K562 (cell line): ENCODE data around the gene RPF1. TPM values are rescaled to one million over a fixed set of nuclear protein-coding genes. Genes with fewer than 3 reads are reported as not detected.

Source experiments
- ATAC-seq: fragments of 200-7000 bp; cut with Tn5 transposase; 3 replicates; pipeline ENCODE4 v1.9.1; 2020; ENCODE audit warnings: moderate library complexity
- BruUV-seq: library from RNA; stranded (reverse); fragments of 400-500 nt; replicated peaks from 2 replicates; lab custom pipeline; 2021; lab: Mats Ljungman, UMichigan
- CTCF ChIA-PET: fragments of 300-600 bp; formaldehyde crosslinking; extraction: SDS; loops from one replicate; lab custom pipeline; 2021; ENCODE audit warnings: low intra/inter-chr PET ratio; lab: Yijun Ruan, JAX
- POLR2A ChIA-PET: fragments of 300-600, 350-650 bp; sonication (Branson Sonifier 250); formaldehyde crosslinking; extraction: SDS; loops from one replicate; lab custom pipeline; 2021; ENCODE audit warnings: antibody characterized with exemption, inconsistent platforms; lab: Yijun Ruan, JAX
- DNase-seq, 4 experiments: peaks; one replicate each; pipeline versions ENCODE4 v3.0.0 to v3.0.0-alpha.2; 2011 to 2018; ENCODE audit warnings: low spot score in 3 of 4, mixed read lengths in 3 of 4; ENCODE audit errors: extremely low read depth in 1 of 4
- FAIRE-seq: peaks from 2 replicates; lab custom pipeline; 2011; peaks lifted over from hg19 to GRCh38; lab: Jason Lieb, UNC
- H2AFZ ChIP-seq: 2 replicates; pipeline ENCODE4 v1.6.0; 2011; ENCODE audit warnings: low read depth, low read length, control low read depth, inconsistent platforms
- H3K27ac ChIP-seq: fragments of 200-600 bp; 3 replicates; pipeline ENCODE4 v1.8.0; 2011; ENCODE audit warnings: low read depth, mild to moderate bottlenecking, control low read depth, inconsistent platforms, low read length, moderate library complexity, mixed read lengths; ENCODE audit errors: extremely low read depth
- H3K27me3 ChIP-seq, 2 experiments: fragments of 300-600 bp in 1 of 2; 2 replicates in 1 of 2; 3 replicates in 1 of 2; pipeline versions ENCODE4 v1.6.0 to v1.8.0; 2011; ENCODE audit warnings: inconsistent platforms in 2 of 2, low read length in 2 of 2, mild to moderate bottlenecking in 1 of 2, mixed read lengths in 1 of 2, moderate library complexity in 1 of 2; ENCODE audit not compliant: control insufficient read depth in 2 of 2, insufficient read depth in 2 of 2
- H3K36me3 ChIP-seq: fragments of 300-600 bp; 3 replicates; pipeline ENCODE4 v1.8.0; 2011; ENCODE audit warnings: mild to moderate bottlenecking, low read length, inconsistent platforms; ENCODE audit not compliant: control insufficient read depth, insufficient read depth
- H3K4me1 ChIP-seq, 2 experiments: fragments of 200-600 bp in 1 of 2; replicated peaks in 1 of 2; 2 replicates in 1 of 2; 3 replicates in 1 of 2; pipeline versions ENCODE4 v1.5.1 to v1.8.0; 2011; ENCODE audit warnings: inconsistent platforms in 2 of 2, low read length in 2 of 2, mild to moderate bottlenecking in 1 of 2, mixed read lengths in 1 of 2, moderate library complexity in 1 of 2; ENCODE audit not compliant: control insufficient read depth in 2 of 2, insufficient read depth in 2 of 2
- H3K4me2 ChIP-seq: 2 replicates; pipeline ENCODE4 v1.6.1; 2011; ENCODE audit warnings: low read length, control low read depth, inconsistent platforms, mixed read lengths; ENCODE audit not compliant: insufficient read depth
- H3K4me3 ChIP-seq: fragments of 200-600 bp; sonication (generic), shearing (Covaris generic); 2 replicates; pipeline ENCODE4 v1.5.1; 2016; ENCODE audit warnings: control low read depth, inconsistent platforms
- H3K79me2 ChIP-seq: fragments of 200-600 bp; 3 replicates; pipeline ENCODE4 v1.8.0; 2011; ENCODE audit warnings: low read length, inconsistent platforms; ENCODE audit not compliant: control insufficient read depth, insufficient read depth
- H3K9ac ChIP-seq, 2 experiments: 2 replicates each; pipeline versions ENCODE4 v1.6.0 to v1.6.1; 2011; ENCODE audit warnings: low read depth in 2 of 2, low read length in 2 of 2, control low read depth in 1 of 2, inconsistent platforms in 1 of 2, mild to moderate bottlenecking in 1 of 2, mixed read lengths in 1 of 2; ENCODE audit not compliant: insufficient read depth in 1 of 2
- H3K9me1 ChIP-seq: one replicate; pipeline ENCODE4 v1.6.0; 2011; ENCODE audit warnings: inconsistent platforms, mild to moderate bottlenecking, low read length, moderate library complexity; ENCODE audit not compliant: control insufficient read depth, insufficient read depth
- H3K9me3 ChIP-seq: replicated peaks from 2 replicates; pipeline ENCODE4 v1.5.1; 2011; ENCODE audit warnings: low read depth, low read length, inconsistent platforms; ENCODE audit not compliant: control insufficient read depth, insufficient read depth
- H4K20me1 ChIP-seq: replicated peaks from 2 replicates; pipeline ENCODE4 v1.6.1; 2011; ENCODE audit warnings: low read length, inconsistent platforms, mixed read lengths; ENCODE audit not compliant: control insufficient read depth, insufficient read depth
- ASH1L ChIP-seq: fragments of 450-650 bp; IDR thresholded peaks from 2 replicates; pipeline ENCODE4 v1.6.1; 2018; ENCODE audit warnings: borderline replicate concordance, mild to moderate bottlenecking, low read depth; ENCODE audit not compliant: partially characterized antibody
- E2F3 ChIP-seq: fragments of 250-450 bp; sonication (Bioruptor Pico); IDR thresholded peaks from 2 replicates; pipeline ENCODE4 v1.4.0; 2020; ENCODE audit warnings: mild to moderate bottlenecking
- ELF4 ChIP-seq: fragments of 450-650 bp; formaldehyde crosslinking; IDR thresholded peaks from 2 replicates; pipeline ENCODE4 v1.4.0; 2022; ENCODE audit warnings: missing genetic modification characterization
- EP300 ChIP-seq: IDR thresholded peaks from 2 replicates; pipeline ENCODE4 v1.6.1; 2012; ENCODE audit warnings: low read length, improper control_type of control experiment
- FUS ChIP-seq: fragments of 200-400 bp; formaldehyde crosslinking; optimal IDR thresholded peaks from 2 replicates; pipeline ENCODE3; 2017; ENCODE audit warnings: low read depth, low read length
- JUND ChIP-seq, 2 experiments: IDR thresholded peaks; 2 replicates in 1 of 2; 3 replicates in 1 of 2; pipeline ENCODE4 v1.6.1; 2011; ENCODE audit warnings: borderline replicate concordance in 2 of 2, low read depth in 2 of 2, low read length in 2 of 2, improper control_type of control experiment in 1 of 2, missing biosample characterization in 1 of 2, missing genetic modification characterization in 1 of 2, missing genetic modification reagents in 1 of 2
- KLF16 ChIP-seq: IDR thresholded peaks from 2 replicates; pipeline ENCODE4 v1.6.1; 2016; ENCODE audit warnings: antibody characterized with exemption
- L3MBTL2 ChIP-seq: fragments of 450-650 bp; IDR thresholded peaks from 2 replicates; pipeline ENCODE4 v1.6.1; 2016; ENCODE audit warnings: mild to moderate bottlenecking, moderate library complexity
- PATZ1 ChIP-seq: fragments of 250-450 bp; sonication (Bioruptor Pico); IDR thresholded peaks from 2 replicates; pipeline ENCODE4 v1.5.0; 2020; ENCODE audit warnings: mild to moderate bottlenecking, borderline replicate concordance
- SMAD4 ChIP-seq: fragments of 250-450 bp; sonication (Bioruptor Pico); conservative IDR thresholded peaks from 2 replicates; pipeline ENCODE4 v1.8.0; 2021; ENCODE audit warnings: inconsistent platforms, mild to moderate bottlenecking, moderate library complexity
- SMARCC2 ChIP-seq: fragments of 450-650 bp; IDR thresholded peaks from 2 replicates; pipeline ENCODE4 v1.6.1; 2017; ENCODE audit warnings: antibody characterized with exemption, moderate library complexity, mild to moderate bottlenecking, low read depth
- TCF7 ChIP-seq: sonication (generic); IDR thresholded peaks from 2 replicates; pipeline ENCODE4 v1.6.1; 2016; ENCODE audit warnings: antibody characterized with exemption, borderline replicate concordance
- TEAD2 ChIP-seq: fragments of 450-650 bp; IDR thresholded peaks from 2 replicates; pipeline ENCODE4 v1.6.1; 2016; ENCODE audit warnings: missing genetic modification characterization, control low read depth, missing compliant biosample characterization
- ZNF57 ChIP-seq: fragments of 450-650 bp; formaldehyde crosslinking; IDR thresholded peaks from 2 replicates; pipeline ENCODE4 v1.4.0; 2020; ENCODE audit warnings: mild to moderate bottlenecking, moderate library complexity
- ZNF79 ChIP-seq: fragments of 250-450 bp; sonication (Bioruptor Pico); IDR thresholded peaks from 2 replicates; pipeline ENCODE4 v1.4.0; 2020; ENCODE audit warnings: low read depth, mild to moderate bottlenecking, moderate library complexity
- in situ Hi-C: fragments of 300-500 bp; cut with MboI; formaldehyde crosslinking; loops from 4 replicates; pipeline ENCODE4 v1.15.0; 2018; ENCODE audit warnings: inconsistent platforms, mixed read lengths
- intact Hi-C: fragments of 100-400 bp; cut with micrococcal nuclease; formaldehyde crosslinking; loops from 2 replicates; pipeline ENCODE4 v1.14.2; 2022
- polyA plus RNA-seq, 8 experiments: library from polyadenylated mRNA; depleted of rRNA in 4 of 8; stranded (reverse) in 5 of 8; unstranded in 3 of 8; fragments of >200 nt; fragmentation: Nextera tagmentation in 2 of 8; fragmentation: Illumina TruSeq in 1 of 8; extraction: Ambion mirVana in 2 of 8; extraction: Trizol in 1 of 8; gene quantifications; 2 replicates each; pipeline versions ENCODE4 v1.2.1 to v1.2.3, GENCODE V29; 2011 to 2014; ENCODE audit warnings: inconsistent platforms in 1 of 8, missing spikeins in 1 of 8
- total RNA-seq, 7 experiments: library from RNA; depleted of rRNA in 6 of 7; stranded (reverse); fragments of >200 nt in 6 of 7; fragmentation: Illumina TruSeq in 2 of 7; extraction: Trizol in 2 of 7; gene quantifications; 2 replicates each; pipeline versions ENCODE4 v1.2.1 to v1.2.3, GENCODE V29; 2011 to 2021; ENCODE audit warnings: low replicate concordance in 1 of 7
- TF ChIP-seq, protein P1 (sequence below): fragments of 450-650 bp; formaldehyde crosslinking; IDR thresholded peaks from 2 replicates; pipeline ENCODE4 v1.4.0; 2022; ENCODE audit warnings: missing genetic modification characterization
- TF ChIP-seq, protein P2 (sequence below): fragments of 250-450 bp; sonication (Bioruptor Pico); IDR thresholded peaks from 2 replicates; pipeline ENCODE4 v1.8.0; 2022; ENCODE audit warnings: inconsistent platforms
- TF ChIP-seq, protein P3 (sequence below): fragments of 250-450 bp; sonication (Bioruptor Pico); IDR thresholded peaks from 2 replicates; pipeline ENCODE4 v1.9.0; 2021; ENCODE audit warnings: mild to moderate bottlenecking

The RPF1 gene
- total and polyA plus RNA-seq, 9 of the 15 experiments (the other 6 are each of a cell fraction or from before 2014, with no cell fraction given), result 52.4 to 156 (median 90.2) TPM

- Histone ChIP-seq H3K9me3 (no peaks in the 10 kb centered on the region; the same call in 1 of the 2 replicates), H3K9ac (no peak overlapping the region), H3K4me2 (no peak overlapping the region), H4K20me1 (no peaks in the 10 kb centered on the region), H3K36me3 (no peaks in the 10 kb centered on the region), H3K4me3 (no peak overlapping the region), H3K4me1 (no peaks in the 10 kb centered on the region), H3K79me2 (no peaks in the 10 kb centered on the region), H3K27me3 (no peaks in the 10 kb centered on the region), H3K9me1 (no peaks in the 10 kb centered on the region), H2AFZ (no peak overlapping the region), H3K27ac (no peak overlapping the region)
- TF ChIP-seq, protein P1, sequence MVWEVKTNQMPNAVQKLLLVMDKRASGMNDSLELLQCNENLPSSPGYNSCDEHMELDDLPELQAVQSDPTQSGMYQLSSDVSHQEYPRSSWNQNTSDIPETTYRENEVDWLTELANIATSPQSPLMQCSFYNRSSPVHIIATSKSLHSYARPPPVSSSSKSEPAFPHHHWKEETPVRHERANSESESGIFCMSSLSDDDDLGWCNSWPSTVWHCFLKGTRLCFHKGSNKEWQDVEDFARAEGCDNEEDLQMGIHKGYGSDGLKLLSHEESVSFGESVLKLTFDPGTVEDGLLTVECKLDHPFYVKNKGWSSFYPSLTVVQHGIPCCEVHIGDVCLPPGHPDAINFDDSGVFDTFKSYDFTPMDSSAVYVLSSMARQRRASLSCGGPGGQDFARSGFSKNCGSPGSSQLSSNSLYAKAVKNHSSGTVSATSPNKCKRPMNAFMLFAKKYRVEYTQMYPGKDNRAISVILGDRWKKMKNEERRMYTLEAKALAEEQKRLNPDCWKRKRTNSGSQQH, result no peak
- TF ChIP-seq SMAD4 (CRISPR knock-in tag) (no peak), E2F3 (CRISPR knock-in tag) (no peak), L3MBTL2 (no peak), ASH1L (no peak), SMARCC2 (no peak), ZNF79 (no peak), EP300 (no peak), TEAD2 (tag) (no peak), PATZ1 (CRISPR knock-in tag) (no peak), FUS (no peak), ZNF57 (CRISPR knock-in tag) (no peak), ELF4 (no peak), JUND (IDR thresholded peaks at IDR 0.05; ENCODE audit: borderline replicate concordance, low read depth, low read length) (no peak), JUND (tag; IDR thresholded peaks at IDR 0.05; ENCODE audit: borderline replicate concordance, low read depth, low read length) (no peak), TCF7 (no peak), KLF16 (no peak)
- TF ChIP-seq, protein P2, sequence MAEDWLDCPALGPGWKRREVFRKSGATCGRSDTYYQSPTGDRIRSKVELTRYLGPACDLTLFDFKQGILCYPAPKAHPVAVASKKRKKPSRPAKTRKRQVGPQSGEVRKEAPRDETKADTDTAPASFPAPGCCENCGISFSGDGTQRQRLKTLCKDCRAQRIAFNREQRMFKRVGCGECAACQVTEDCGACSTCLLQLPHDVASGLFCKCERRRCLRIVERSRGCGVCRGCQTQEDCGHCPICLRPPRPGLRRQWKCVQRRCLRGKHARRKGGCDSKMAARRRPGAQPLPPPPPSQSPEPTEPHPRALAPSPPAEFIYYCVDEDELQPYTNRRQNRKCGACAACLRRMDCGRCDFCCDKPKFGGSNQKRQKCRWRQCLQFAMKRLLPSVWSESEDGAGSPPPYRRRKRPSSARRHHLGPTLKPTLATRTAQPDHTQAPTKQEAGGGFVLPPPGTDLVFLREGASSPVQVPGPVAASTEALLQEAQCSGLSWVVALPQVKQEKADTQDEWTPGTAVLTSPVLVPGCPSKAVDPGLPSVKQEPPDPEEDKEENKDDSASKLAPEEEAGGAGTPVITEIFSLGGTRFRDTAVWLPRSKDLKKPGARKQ (CRISPR knock-in tag), result no peak
- TF ChIP-seq, protein P3, sequence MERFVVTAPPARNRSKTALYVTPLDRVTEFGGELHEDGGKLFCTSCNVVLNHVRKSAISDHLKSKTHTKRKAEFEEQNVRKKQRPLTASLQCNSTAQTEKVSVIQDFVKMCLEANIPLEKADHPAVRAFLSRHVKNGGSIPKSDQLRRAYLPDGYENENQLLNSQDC (CRISPR knock-in tag), result no peak
- ATAC-seq, result no peak
- ChIA-PET POLR2A (interaction anchor here (0.6 to 1.4 kb wide), 2 partner anchors 9 to 60 kb away, joined by 3 to 4 read pairs; no protein-coding TSS in a partner anchor), CTCF (no interaction called here)
- in situ Hi-C loops, result no loop called here
- intact Hi-C loops, result no loop called here
- no peak for FAIRE-seq
- BruUV-seq, result no TSS peak
- DNase-seq, result no peak
These were observed 59.5 kb downstream of the RPF1 start for GRCh38 chr1:84538599-84538998.
